Ishikawa (cell line): ENCODE measurements around the gene WDR62.

Experiments used
- EP300 ChIP-seq: IDR thresholded peaks from 2 replicates; pipeline ENCODE4 v1.6.1; 2012; ENCODE audit warnings: borderline replicate concordance
- MAX ChIP-seq: IDR thresholded peaks from 2 replicates; pipeline ENCODE4 v1.6.1; 2012
- NFIC ChIP-seq: IDR thresholded peaks from 2 replicates; pipeline ENCODE4 v1.6.1; 2012
- TCF12 ChIP-seq: IDR thresholded peaks from 2 replicates; pipeline ENCODE4 v1.6.1; 2012; ENCODE audit warnings: low read depth

GRCh38 chr19:36026091-36026876, 28.4 kb upstream of the WDR62 start:
- TF ChIP-seq MAX: no peak
- no peak for TF ChIP-seq TCF12
- no peak for TF ChIP-seq EP300
- no peak for TF ChIP-seq NFIC
